ENCODE results near the gene ERC1. TPM values are rescaled to one million over a fixed set of nuclear protein-coding genes. Genes with fewer than 3 reads are reported as not detected.
A peak's percentile ranks its signal among the peaks of the same experiment; 100 is the strongest.

The ERC1 gene
- total and polyA plus RNA-seq, 9 of the 15 experiments (the other 6 are each of a cell fraction or from before 2014, with no cell fraction given) = 0.74 to 11.8 (median 4.8) TPM

- H3K9me3 ChIP-seq (replicated peaks; ENCODE audit: control insufficient read depth, insufficient read depth, low read depth, low read length) = no peaks in the 10 kb centered on the region
- no peaks in the 10 kb centered on the region for H3K9me1 ChIP-seq (ENCODE audit: control insufficient read depth, insufficient read depth, low read length)
- H2AFZ ChIP-seq (ENCODE audit: low read depth, low read length) = peak overlapping the region; percentile 65; the same call in 1 of the 2 replicates
- H3K4me1 ChIP-seq (replicated peaks in 1 of 2; ENCODE audit: control insufficient read depth in 2 of 2, insufficient read depth in 2 of 2, low read length in 2 of 2) = peaks cover 11 to 38% of the 10 kb centered on the region in 2 experiments
- WGBS (ENCODE audit: insufficient coverage, low coverage, missing lambda C conversion rate) = 28% methylated on average over 2 of the region's 2 CpGs
- no peaks in the 10 kb centered on the region for H4K20me1 ChIP-seq (replicated peaks; ENCODE audit: control insufficient read depth, insufficient read depth, low read length)
- no peak overlapping the region for H3K4me3 ChIP-seq
- DNase-seq (ENCODE audit: extremely low read depth in 1 of 4, low spot score in 3 of 4) = no peak
- ChIA-PET POLR2A (no interaction called here), CTCF (ENCODE audit: low intra/inter-chr PET ratio) (no interaction called here)
- ATAC-seq = no peak
- H3K27me3 ChIP-seq (ENCODE audit: control insufficient read depth in 2 of 2, insufficient read depth in 2 of 2, low read length in 2 of 2) = no peaks in the 10 kb centered on the region
- H3K27ac ChIP-seq (ENCODE audit: extremely low read depth, low read depth, low read length) = peak overlapping the region; percentile 68; the same call in 1 of the 3 replicates
- intact Hi-C loops (cut with micrococcal nuclease) (no loop called here), in situ Hi-C loops (cut with MboI) (no loop called here)
- H3K9ac ChIP-seq (ENCODE audit: insufficient read depth in 1 of 2, low read depth in 2 of 2, low read length in 2 of 2) = peak overlapping the region in 1 of 2 experiments; percentile 17; a peak in 1 of 4 replicates
- no peaks in the 10 kb centered on the region for H3K36me3 ChIP-seq (ENCODE audit: control insufficient read depth, insufficient read depth, low read length)
- TF ChIP-seq ASH1L (IDR thresholded peaks at IDR 0.05; ENCODE audit: borderline replicate concordance, low read depth, partially characterized antibody) (no peak), MEIS2 (IDR thresholded peaks at IDR 0.05; ENCODE audit: partially characterized antibody) (peak; percentile 84), PKNOX1 (IDR thresholded peaks at IDR 0.05) (peak; percentile 52)
- TF ChIP-seq, protein P1, sequence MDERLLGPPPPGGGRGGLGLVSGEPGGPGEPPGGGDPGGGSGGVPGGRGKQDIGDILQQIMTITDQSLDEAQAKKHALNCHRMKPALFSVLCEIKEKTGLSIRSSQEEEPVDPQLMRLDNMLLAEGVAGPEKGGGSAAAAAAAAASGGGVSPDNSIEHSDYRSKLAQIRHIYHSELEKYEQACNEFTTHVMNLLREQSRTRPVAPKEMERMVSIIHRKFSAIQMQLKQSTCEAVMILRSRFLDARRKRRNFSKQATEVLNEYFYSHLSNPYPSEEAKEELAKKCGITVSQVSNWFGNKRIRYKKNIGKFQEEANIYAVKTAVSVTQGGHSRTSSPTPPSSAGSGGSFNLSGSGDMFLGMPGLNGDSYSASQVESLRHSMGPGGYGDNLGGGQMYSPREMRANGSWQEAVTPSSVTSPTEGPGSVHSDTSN (CRISPR knock-in tag; IDR thresholded peaks at IDR 0.05; ENCODE audit: low read depth) = no peak
- TF ChIP-seq, protein P1 (tag; conservative IDR thresholded peaks at IDR 0.05; ENCODE audit: low read depth) = peak; percentile 21; the same call in 1 of the 2 replicates
- FAIRE-seq = peak; percentile 72
- H3K79me2 ChIP-seq (ENCODE audit: control insufficient read depth, insufficient read depth, low read length) = no peaks in the 10 kb centered on the region
- no TSS peak for BruUV-seq (replicated peaks)
- no peak overlapping the region for H3K4me2 ChIP-seq (ENCODE audit: insufficient read depth, low read length)
Measured at GRCh38 chr12:1326258-1326657, 335.2 kb downstream of the ERC1 start.

Measured in K562 (cell line).